Posterior vena cava (tissue), 2 donors: ENCODE results near the gene PRICKLE1. TPM values are rescaled to one million over a fixed set of nuclear protein-coding genes. Genes with fewer than 3 reads are reported as not detected.

Experiments
- DNase-seq: peaks from one replicate; pipeline ENCODE4 v3.0.0-alpha.2; 2020; ENCODE audit warnings: low spot score
- intact Hi-C, 2 donors: fragments of 100-400 bp; cut with DNase I; formaldehyde crosslinking; loops; one replicate each; pipeline versions ENCODE4 v1.14.1 to v1.14.2; 2022 to 2023
- total RNA-seq, 2 donors: library from RNA; stranded (reverse); fragmentation: NEBNext Ultra II Directional; extraction: Animal tissue kit (Norgen Biotek cat#: 25700); gene quantifications; one replicate each; pipeline ENCODE4 v1.2.1, GENCODE V29; 2021
- donor health status: DM: yes; HTN: yes; CAD: no.
- donor health status: DM: yes; HTN: yes; CAD: no.

PRICKLE1 gene
- total RNA-seq, 2 donors from 2014 or later, result 19.4 to 30.5 TPM

DNA sequence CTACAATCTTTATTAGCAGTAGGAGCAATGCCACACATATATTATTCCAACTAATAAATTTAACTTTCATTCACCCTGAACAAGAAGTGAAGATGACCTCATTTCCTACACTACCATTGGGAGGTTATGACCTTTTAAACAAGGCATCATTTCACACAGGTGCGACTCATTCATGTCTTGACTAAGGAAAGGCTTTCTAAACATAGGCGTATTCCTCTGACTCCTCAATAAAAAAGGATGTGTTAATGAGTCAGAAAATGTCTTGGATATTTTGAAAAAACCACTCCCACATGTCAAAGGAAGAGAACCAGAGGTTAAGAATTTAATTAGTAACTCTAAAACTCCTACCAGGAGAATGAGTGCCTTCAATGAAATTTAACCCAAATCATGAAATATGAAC is 115.2 kb downstream of the PRICKLE1 start:
- intact Hi-C loops, result no loop called here

DNA sequence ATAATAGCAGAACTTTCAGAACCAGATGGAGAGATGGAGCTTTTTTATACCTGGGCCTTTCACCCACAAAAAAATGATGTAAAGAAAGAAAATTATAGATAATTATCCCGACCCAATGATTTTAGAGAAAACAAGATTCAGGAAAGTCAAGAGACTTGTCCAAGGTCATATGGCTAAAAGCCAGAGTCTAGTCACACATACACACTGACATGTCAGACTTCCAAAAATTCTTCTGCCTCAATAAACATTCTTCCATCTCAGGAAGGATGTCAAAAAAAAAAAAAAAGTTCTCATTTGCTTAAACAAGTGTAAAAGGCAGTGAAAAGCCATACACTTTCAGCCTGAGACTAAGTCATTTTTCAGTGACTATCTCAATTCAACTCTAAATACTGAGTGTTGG is 116.0 kb downstream of the PRICKLE1 start:
- no peak for DNase-seq
- intact Hi-C loops, result no loop called here

More for the DNA sequence above, 115.2 kb downstream of the PRICKLE1 start:
- no peak for DNase-seq

DNA sequence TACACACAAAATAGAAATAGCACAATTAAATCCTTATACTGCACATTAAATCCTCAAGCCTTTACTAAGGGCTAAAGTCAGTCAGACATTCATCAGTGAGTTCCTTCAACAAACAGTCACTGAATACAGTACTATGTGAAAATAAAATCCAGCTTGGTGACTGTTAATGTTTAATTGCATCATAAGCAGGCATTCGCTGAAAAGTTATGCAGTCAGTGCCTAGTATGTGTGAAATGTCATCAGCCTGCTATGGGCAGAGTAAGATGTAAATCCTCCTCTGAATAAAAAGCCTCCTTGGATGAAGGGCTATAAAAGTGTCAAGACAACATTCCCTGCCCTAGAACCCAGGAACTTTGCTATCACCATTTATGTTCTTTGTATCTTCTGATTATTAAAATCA is 116.4 kb downstream of the PRICKLE1 start:
- intact Hi-C loops, result no loop called here
- no peak for DNase-seq

DNA sequence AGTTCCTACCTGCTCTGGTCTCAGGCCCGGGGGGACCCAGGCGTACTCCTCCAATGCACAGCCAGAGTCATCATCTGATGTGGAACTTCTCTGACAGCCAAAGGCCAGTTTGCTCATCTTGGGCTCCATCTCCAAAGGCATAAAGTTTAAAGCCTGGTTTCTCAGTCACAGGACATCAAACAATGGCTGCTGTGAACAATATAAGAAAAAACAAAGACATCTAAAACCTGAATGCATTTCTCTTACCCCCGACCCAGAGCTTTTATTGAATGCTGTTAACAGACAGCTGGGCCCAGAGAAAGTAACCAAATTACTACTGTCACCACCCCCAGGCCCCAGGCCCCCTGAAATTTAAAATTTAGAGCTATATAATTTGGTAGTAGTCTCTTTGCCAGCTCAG is 117.2 kb downstream of the PRICKLE1 start:
- intact Hi-C loops, result no loop called here
- no peak for DNase-seq

DNA sequence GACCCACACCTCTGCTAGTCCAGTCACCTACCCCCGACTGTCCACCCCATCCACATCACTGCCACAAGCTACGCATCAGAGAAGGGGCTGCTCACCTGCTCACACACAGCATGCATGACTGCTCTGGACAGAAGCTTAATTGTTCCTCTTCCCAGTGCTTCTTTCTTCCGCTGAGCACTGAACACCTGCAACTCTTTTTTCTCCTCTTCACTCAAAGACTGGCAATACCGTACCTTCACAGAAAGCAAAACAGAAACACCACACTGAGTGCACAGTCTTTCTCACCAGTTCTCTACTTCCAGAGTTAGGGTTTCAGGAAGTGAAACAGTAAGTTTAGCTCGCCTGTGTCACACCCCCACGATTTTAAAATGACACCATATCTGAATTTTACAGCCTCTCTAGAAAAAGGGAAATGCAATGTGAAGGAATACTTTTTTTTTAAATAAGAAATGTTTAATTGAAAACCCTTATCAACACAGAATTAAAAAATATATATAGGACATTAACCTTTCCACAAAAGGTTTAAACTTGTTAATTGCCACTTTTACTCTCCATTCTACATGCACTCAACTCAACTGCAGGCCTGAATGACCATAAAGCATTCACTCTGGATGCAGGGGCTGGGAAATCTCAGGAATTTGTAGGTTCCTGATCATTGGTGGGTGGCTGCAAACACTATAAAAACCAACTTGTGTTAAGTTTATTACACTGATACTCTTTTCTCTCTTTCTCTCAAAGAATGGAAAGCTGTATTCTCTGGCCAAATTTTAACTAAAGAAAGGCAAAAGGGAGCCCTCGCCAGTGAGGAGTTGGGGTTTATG is 120.0 kb downstream of the PRICKLE1 start:
- DNase-seq, result no peak
- intact Hi-C loops, result no loop called here

DNA sequence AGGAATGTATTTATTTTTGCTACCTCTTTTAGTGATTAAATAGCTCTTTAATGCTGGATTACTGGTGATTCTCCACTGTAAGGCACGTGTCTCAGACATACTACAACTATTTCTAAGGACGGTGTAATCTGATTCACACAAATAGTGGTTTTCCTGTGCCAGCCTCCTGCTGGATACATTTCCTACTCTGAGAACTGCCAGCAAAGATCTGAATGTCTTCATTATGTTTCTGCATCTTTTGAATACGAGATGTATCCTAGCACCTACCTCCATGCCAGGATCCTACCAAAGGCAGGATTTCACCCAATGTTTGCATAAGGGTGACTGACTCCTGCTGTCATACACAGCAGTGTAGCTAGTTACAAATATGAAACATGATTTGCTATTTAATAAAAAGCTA is 120.6 kb downstream of the PRICKLE1 start:
- DNase-seq, result no peak
- intact Hi-C loops, result no loop called here

DNA sequence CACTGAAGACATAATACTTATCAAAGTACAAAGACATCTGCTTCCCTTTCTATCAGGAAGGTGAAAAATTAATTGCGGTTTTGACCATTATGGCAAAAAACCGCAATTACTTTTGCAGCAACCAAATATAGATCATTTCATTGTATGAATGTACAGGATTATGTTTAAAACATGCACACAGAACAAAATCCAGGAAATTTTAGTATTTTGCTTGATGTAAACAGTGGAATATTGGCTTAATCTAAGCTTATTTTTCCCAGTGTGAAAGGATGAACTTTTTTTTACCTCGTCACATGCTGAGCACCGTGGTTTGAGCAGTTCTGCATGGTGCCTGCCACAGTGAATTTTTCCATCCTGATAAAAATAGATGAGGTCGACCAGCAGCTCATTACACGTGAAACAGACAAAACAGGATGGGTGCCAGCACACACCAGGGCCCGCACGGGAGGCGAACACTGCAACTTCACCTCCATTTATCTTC is 121.2 kb downstream of the PRICKLE1 start:
- intact Hi-C loops, result no loop called here
- DNase-seq, result no peak

DNA sequence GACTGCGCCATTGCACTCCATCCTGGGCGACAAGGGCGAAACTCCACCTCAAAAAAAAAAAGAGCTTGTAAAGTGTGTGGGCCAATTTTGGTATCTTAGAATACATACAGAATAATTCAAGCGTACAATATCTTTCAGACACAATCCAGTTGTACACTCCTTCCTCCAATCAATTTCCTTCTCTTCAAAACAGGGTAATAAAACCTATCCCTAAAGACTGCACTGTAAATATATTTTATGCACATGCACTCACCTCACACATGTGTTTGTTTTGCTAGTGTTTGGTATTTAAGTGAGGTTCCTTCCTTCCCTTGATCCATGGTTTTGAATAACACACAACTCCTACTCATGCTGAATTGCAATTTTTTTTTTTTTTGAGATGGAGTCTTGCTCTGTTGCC is 125.9 kb downstream of the PRICKLE1 start:
- intact Hi-C loops, result no loop called here
- no peak for DNase-seq

DNA sequence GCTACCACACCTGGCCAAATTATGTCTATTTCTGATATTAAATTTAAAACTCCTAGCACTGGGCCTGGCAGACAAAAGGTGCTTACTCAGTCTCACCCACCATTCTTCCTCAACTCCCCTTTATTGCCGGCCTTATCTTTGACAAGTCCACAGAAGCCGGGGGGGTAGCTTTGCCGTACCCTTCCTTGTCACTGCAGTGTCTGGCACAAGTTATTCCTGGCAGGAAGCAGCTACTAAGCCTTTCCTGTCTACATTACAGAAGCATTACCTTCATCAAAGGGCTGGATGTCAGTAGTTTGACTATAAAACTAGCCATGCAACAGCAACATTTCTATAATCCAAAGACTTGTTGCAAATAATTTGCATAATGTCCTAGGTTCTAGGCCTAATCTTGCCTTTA is 127.1 kb downstream of the PRICKLE1 start:
- intact Hi-C loops, result no loop called here
- no peak for DNase-seq

DNA sequence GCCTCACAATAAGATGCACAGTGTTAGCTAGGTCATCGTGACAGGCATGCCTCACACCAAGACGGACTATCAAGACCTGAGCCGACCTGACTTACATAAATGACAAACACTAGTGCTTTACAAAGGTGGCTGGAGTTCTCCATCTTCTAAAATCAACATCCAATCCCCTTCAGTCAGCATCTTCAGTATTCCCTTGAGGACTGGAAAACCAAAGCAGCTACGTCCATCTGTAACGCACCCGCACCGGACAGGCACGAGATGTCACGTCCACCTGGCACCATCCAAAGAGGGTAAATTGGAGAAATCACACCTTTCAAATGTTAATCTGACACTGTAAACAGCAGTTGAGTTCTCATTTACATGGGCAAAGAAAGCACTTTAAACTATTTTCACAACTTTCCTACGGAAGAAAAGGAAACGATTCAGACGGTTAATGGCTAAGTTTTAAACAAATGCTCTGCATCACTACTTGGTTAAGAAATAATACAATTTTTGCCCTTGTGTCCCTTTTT is 130.2 kb downstream of the PRICKLE1 start:
- intact Hi-C loops, result no loop called here
- no peak for DNase-seq

DNA sequence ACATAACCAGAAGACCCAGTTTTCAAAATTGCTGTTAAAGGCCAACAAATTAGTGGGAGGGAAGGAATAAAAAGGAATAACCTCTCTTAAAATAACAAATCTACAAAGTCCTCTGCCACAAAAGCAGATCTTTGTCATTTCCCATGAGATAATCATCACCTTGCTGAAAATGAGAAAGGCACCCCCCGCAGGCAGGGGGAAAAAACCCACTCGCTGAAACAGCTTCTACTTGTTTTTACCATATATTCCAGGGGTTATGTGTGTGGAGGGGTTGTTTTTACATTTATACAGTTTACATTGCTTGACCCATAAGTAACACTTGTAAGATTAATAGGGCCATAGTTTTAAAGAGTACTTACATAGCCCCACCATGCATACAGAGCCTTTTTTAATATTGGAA is 131.0 kb downstream of the PRICKLE1 start:
- intact Hi-C loops, result no loop called here
- DNase-seq, result no peak

DNA sequence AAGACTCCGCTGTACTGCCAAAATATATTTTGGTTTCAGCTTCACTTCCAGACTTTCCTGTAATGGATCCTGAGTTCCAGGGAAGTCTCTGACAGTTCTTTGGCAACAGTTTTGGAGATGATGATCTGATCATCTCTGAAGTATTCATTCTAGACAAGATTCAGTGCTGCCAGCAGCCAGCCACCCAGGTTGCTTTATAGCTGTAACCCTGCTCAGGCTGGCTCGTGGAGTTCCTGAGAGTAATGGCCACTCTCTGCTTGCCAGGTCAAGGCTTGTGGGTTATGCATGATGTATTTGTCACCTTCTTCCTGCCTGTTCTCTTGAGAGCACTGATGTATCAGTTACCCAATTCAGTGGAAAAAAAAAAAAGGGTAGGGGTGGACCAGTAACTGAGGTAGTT is 139.3 kb downstream of the PRICKLE1 start:
- DNase-seq, result no peak
- intact Hi-C loops, result no loop called here

DNA sequence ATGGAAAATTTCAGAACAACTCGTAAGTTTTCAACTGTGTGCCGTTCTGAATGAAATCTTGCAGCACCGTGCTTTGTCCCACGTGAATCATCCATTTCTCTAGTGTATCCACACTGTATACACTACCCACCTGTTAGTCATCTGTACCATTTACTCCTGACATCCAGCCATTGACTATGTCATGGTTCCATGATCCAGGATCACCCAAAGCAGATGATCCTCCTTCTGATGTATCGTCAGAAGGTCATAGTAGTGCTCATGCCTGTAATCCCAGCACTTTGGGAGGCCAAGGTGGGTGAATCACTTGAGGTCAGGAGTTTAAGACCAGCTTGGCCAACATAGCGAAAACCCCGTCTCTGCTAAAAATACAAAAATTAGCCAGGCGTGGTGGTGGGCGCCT is 140.7 kb downstream of the PRICKLE1 start:
- intact Hi-C loops, result loop anchor here in 1 of 2 donors (5.0 kb wide), 1 partner anchor 1482 kb away; no protein-coding TSS in a partner anchor
- no peak for DNase-seq

DNA sequence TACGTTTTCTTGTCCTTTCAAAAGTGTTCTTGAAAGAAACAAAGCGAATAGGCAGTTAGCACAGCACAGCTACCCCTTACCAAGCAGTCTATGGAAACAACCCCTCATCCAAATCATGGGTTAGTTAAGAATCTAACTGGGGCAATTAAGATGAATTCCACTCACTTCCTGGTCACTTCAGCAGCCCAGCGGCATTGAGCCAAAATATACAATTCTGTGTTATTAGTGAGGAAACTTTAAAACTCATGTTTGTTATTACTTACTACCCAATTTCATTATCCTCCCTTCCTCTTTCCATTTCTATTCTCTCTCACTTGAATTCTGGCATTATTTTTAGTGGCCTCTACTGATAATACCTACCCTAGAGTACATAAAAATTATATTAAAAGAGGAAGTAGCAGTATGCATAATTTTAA is 142.2 kb downstream of the PRICKLE1 start:
- intact Hi-C loops, result loop anchor here in 1 of 2 donors (5.0 kb wide), 1 partner anchor 1480 kb away; no protein-coding TSS in a partner anchor
- no peak for DNase-seq

DNA sequence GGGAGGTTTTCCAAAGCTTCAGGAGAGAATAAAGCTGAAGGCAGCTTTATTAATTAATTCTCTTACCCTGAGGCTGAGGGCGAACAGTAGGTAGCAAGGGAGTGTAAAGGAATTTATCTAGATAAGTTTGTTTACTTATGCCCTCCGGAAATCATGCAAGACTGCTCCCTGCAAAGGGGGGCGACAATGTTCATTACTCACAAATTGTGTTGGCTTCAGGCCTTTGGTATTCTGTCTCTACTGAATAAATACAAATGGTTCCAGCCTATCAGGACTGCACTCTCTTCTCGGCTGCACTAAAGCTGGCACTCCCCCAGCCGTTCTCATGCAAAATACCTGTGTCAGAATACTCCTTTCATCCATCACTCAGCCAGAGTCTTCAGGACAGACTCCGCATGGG is 142.8 kb downstream of the PRICKLE1 start:
- intact Hi-C loops, result loop anchor here in 1 of 2 donors (5.0 kb wide), 1 partner anchor 1479 kb away; no protein-coding TSS in a partner anchor
- no peak for DNase-seq

DNA sequence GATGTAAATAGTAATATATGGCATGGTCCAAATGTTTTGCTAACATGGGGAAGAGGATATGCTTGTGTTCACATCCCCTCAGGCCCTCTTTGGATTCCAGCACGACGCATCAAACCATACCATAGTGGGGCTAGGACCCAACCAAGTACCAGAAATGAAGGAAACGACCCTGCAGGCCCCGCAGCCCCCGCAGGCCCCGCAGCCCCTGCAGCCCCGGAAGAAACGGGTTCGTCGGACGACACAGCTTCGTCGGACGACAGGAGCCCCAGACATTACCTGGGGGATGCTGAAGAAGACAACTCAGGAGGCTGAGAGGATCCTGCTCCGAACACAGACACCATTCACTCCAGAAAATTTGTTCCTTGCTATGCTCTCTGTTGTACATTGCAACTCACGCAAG is 143.7 kb downstream of the PRICKLE1 start:
- intact Hi-C loops, result loop anchor here in 1 of 2 donors (5.0 kb wide), 1 partner anchor 1479 kb away; no protein-coding TSS in a partner anchor
- DNase-seq, result no peak

DNA sequence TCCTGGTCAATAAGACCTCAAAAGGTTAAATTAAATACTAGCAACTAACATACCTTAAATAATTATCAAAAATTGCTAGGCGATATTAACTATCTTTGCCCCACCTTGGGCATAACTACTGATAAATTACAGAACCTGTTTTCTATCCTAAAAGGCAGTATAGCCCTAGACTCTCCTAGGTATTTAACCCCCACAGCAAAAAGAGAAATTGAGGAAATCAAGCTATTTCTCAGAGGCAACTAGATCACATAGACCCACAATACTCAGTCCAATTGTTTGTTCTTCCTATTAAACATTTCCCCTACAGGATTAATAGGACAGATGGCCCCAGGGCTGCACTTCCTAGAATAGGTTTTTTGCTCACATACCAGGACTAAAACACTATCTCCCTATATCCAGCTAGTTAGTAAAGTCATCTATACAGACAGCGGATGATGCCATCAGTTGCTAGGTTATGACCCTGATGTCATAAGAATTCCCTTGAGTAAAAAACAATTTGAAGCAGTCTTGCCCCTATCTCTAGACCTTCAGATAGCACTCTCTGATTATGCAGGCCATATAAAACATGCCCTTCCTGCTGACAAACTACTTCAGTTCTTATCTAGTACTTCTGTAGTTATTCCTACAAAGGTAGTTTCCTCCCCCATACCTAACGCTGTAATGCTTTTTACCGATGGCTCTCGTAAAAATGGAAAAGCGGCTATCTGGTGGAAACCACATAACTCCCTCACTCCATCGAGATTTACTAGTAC is 145.2 kb downstream of the PRICKLE1 start:
- intact Hi-C loops, result no loop called here

DNA sequence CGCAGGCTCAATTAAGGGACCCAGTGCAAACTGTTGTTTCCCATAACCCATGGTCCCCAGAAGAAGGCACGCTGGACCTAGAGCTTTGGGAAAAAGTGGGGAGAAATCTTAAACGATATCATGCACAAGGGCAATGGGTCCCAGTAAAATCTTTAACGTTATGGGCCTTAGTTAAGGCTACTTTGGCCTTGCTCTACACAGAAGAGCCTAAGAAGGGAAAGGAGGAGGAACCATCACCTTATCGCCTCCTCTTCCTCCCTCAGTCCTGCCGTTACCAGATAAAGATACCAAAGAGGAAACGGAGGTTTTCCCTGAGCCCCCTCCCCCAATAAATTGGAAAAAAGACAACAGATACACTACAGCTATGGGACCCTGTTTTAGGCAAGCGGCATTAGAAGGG is 146.7 kb downstream of the PRICKLE1 start:
- intact Hi-C loops, result no loop called here
- DNase-seq, result no peak

More for the DNA sequence above, 145.2 kb downstream of the PRICKLE1 start:
- DNase-seq, result no peak

DNA sequence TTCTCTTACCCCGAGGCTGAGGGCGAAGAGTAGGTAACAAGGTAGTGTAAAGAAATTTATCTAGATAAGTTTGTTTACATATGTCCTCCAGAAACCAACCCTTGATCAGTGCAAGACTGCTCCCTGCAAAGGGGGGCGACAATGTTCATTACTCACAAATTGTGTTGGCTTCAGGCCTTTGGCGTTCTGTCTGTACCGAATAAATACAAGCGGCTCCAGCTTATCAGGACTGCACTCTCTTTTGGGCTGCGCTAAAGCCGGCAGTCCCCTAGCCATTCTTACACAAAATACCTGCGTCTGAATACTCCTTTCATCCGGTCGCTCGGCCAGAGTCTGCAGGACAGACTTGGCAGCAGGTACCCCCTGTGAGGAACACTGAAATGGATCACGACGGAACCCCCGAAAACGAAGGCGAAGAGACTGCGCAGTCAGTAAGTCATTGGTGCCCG is 147.2 kb downstream of the PRICKLE1 start:
- no peak for DNase-seq
- intact Hi-C loops, result no loop called here

DNA sequence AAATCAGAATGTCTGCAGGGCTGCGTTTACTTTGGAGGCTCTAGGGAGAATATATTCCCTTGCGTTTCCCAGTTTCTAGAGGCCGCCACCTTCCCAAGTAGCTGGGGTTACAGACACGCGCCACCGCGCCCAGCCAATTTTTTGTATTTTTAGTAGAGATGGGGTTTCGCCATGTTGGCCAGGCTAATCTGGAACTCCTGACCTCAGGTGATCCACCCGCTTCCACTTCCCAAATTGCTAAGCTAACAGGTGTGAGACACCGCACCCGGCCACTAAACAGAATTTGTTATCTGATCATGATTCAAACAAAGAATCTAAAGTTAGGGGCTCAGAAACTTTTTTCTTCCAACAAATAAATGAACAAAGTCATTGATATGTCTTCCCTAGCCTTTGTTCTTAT is 148.9 kb downstream of the PRICKLE1 start:
- DNase-seq, result no peak
- intact Hi-C loops, result no loop called here
